ENCODE data around the gene HM13.
"Not testable (repeated sequence)": the region's sequence is repeated elsewhere in the genome, so short reads cannot be mapped to it uniquely, and the experiment has no call there.

HM13 gene

DNA sequence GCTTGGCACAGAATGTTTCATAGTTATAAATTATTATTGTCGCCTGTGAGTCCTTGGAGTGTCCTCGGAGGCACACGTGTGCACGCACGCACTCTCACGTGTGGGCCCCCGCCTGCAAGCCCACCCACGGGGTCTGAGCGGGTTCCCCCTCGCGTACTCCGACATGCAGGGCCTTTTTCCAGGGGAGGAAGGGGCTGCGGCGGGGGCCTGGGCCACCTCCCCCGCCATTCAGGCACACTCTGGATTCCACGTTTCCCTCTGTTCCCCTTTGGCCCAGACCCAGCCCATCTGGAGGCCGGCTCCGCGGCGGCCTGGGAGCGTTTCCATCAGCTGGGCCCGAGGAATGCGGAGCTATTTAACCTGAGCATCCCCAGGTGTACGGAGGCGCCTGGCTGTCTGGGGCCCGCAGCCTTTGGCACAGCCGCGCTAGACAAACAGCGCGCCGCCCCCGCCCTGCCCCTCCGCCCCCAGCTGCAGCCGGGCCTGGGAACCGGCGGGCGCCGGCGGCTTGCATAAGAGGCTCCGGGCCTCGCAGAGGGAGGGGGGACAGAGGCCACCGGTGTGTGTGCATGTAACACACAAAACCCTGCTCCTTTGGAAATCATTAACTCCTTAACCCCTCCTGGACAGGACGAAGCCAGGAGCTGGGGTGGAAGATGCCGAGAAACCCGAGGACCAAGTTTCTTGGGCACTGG, 94.2 kb downstream of the HM13 start:
- no peak for DNase-seq (ENCODE audit: low read depth in 2 of 2)

- DNase-seq (ENCODE audit: low read depth in 2 of 2) = not testable (repeated sequence)
These were observed 98.0 kb downstream of the HM13 start for GRCh38 chr20:31612271-31612640.

- no peak for DNase-seq (ENCODE audit: low read depth in 2 of 2)
These were observed 101.2 kb downstream of the HM13 start for GRCh38 chr20:31615416-31615815.

DNA sequence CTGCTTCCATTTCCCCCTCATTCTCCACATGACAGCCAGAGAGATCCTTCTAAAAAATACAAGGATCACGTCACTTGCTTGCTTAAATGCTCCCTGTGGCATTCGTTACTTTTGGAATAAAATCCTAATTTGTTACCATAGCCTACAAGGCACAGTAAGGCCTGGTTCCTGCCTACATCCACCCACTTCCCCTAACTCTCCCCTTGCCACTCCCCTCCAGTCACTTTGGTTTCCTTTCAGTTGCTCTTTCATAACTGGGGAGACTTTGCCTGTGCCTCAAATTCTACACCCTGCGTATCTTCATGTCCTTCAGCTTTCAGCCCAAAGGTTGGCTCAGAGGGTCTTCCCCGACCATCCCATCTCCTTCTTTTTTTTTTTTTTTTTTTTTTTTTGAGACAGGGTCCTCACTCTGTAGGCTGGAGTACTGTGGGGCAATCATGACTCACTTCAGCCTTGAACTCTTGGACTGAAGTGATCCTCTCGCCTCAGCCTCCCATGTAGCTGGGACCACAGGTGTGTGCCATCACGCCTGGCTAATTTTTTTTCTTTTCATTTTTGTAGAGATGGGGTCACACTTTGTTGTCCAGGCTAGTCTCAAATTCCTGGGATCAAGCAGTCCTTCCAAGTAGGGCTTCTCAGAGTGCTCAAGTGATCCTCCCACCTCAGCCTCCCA, 103.3 kb downstream of the HM13 start:
- no peak for DNase-seq (ENCODE audit: low read depth in 2 of 2)
